ENCODE measurements around the gene MLF2. TPM values are rescaled to one million over a fixed set of nuclear protein-coding genes. Genes with fewer than 3 reads are reported as not detected.

Gene MLF2
- total and polyA plus RNA-seq, 2 of the 13 experiments (the other 11 are each of a cell fraction or from before 2014, with no cell fraction given): 88.1 to 167 TPM

DNA sequence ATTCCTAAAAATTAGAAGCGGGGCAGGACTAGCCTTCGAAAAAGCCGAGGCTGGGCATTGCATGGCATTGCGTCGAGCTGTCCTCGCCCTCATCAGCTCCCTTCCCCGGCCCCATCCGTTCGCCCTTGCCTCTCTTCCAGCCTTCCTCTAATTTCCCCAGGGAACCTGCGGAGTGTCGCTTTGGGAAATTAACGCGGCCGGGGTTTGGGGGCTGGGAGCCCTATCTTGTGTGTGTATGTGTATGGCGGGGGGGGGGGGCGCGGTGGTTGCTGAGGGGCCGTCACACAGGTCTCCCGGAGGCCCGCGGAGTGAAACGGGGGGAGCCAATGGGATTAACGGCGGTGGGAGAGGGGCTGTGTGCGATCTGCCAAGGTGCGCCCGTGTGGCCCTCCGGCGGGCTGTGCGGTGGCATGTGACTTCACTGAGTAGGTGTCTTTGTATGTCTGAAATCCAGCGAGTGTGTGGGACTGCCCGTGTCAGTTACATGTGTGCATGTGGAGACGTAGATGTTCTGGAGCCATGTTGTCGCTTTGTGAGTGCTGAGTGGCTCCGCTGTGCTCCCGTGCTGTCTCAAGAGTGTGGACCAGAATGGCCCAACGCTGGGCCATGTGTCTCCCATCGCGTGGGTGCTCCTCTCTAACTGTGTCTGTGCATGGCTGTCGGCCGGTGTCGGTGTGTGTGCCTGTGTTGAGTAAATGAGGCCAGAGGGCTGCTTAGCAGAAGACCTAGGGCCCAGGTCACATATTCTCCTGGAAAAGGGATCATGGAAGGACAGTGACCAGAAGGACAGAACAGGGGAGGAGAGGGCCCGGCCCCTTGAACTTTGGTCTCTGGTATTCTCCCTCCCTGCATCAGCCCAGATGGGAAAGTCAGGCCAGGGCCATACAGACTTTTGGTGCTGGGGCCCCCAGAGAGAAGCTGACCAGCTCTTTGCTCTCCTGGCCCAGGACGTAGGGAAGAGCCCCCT, 14.7 kb upstream of the MLF2 start (continued):
- TF ChIP-seq TAF1 (CRISPR knock-in tag; IDR thresholded peaks at IDR 0.05): peak; percentile 45; the same call in 1 of the 2 replicates
- 0 out of 2 replicates have a peak, but pooled peaks have one; percentile 15 for TF ChIP-seq ZKSCAN1 (IDR thresholded peaks at IDR 0.05; ENCODE audit: low read length)
- TF ChIP-seq ZKSCAN5 (CRISPR knock-in tag; IDR thresholded peaks at IDR 0.05): 0 out of 2 replicates have a peak, but pooled peaks have one; percentile 20
- TF ChIP-seq ZNF331 (CRISPR knock-in tag; IDR thresholded peaks at IDR 0.05): no peak; the same call in 1 of the 2 replicates
- no peak; the same call in 1 of the 2 replicates for TF ChIP-seq ZSCAN9 (CRISPR knock-in tag; IDR thresholded peaks at IDR 0.05; ENCODE audit: borderline replicate concordance)
- no peak for TF ChIP-seq GPN1 (CRISPR knock-in tag; IDR thresholded peaks at IDR 0.05; ENCODE audit: borderline replicate concordance)
- TF ChIP-seq ZNF33B (CRISPR knock-in tag; IDR thresholded peaks at IDR 0.05): no peak
- peak; percentile 3 for TF ChIP-seq RBM39 (IDR thresholded peaks at IDR 0.05; ENCODE audit: low read depth, low read length, poor library complexity, severe bottlenecking)
- TF ChIP-seq HOXA3 (CRISPR knock-in tag; IDR thresholded peaks at IDR 0.05): peak; percentile 66; the same call in 1 of the 2 replicates
- TF ChIP-seq ZNF205 (CRISPR knock-in tag; IDR thresholded peaks at IDR 0.05): no peak
- no peak; the same call in 1 of the 2 replicates for TF ChIP-seq SAFB2 (CRISPR knock-in tag; IDR thresholded peaks at IDR 0.05; ENCODE audit: borderline replicate concordance, low read depth)
- no peak for TF ChIP-seq ZNF577 (CRISPR knock-in tag; IDR thresholded peaks at IDR 0.05; ENCODE audit: borderline replicate concordance, low read depth)
- no peak for TF ChIP-seq ZNF841 (CRISPR knock-in tag; IDR thresholded peaks at IDR 0.05; ENCODE audit: borderline replicate concordance)
- no peak for TF ChIP-seq ZNF256 (CRISPR knock-in tag; conservative IDR thresholded peaks at IDR 0.05)
- TF ChIP-seq WIZ (CRISPR knock-in tag; IDR thresholded peaks at IDR 0.05): peak; percentile 64; the same call in 1 of the 2 replicates
- 0 out of 2 replicates have a peak, but pooled peaks have one; percentile 49 for TF ChIP-seq EED (CRISPR knock-in tag; IDR thresholded peaks at IDR 0.05)
- no peak for TF ChIP-seq JUN (CRISPR knock-in tag; IDR thresholded peaks at IDR 0.05)
- TF ChIP-seq, protein P1, sequence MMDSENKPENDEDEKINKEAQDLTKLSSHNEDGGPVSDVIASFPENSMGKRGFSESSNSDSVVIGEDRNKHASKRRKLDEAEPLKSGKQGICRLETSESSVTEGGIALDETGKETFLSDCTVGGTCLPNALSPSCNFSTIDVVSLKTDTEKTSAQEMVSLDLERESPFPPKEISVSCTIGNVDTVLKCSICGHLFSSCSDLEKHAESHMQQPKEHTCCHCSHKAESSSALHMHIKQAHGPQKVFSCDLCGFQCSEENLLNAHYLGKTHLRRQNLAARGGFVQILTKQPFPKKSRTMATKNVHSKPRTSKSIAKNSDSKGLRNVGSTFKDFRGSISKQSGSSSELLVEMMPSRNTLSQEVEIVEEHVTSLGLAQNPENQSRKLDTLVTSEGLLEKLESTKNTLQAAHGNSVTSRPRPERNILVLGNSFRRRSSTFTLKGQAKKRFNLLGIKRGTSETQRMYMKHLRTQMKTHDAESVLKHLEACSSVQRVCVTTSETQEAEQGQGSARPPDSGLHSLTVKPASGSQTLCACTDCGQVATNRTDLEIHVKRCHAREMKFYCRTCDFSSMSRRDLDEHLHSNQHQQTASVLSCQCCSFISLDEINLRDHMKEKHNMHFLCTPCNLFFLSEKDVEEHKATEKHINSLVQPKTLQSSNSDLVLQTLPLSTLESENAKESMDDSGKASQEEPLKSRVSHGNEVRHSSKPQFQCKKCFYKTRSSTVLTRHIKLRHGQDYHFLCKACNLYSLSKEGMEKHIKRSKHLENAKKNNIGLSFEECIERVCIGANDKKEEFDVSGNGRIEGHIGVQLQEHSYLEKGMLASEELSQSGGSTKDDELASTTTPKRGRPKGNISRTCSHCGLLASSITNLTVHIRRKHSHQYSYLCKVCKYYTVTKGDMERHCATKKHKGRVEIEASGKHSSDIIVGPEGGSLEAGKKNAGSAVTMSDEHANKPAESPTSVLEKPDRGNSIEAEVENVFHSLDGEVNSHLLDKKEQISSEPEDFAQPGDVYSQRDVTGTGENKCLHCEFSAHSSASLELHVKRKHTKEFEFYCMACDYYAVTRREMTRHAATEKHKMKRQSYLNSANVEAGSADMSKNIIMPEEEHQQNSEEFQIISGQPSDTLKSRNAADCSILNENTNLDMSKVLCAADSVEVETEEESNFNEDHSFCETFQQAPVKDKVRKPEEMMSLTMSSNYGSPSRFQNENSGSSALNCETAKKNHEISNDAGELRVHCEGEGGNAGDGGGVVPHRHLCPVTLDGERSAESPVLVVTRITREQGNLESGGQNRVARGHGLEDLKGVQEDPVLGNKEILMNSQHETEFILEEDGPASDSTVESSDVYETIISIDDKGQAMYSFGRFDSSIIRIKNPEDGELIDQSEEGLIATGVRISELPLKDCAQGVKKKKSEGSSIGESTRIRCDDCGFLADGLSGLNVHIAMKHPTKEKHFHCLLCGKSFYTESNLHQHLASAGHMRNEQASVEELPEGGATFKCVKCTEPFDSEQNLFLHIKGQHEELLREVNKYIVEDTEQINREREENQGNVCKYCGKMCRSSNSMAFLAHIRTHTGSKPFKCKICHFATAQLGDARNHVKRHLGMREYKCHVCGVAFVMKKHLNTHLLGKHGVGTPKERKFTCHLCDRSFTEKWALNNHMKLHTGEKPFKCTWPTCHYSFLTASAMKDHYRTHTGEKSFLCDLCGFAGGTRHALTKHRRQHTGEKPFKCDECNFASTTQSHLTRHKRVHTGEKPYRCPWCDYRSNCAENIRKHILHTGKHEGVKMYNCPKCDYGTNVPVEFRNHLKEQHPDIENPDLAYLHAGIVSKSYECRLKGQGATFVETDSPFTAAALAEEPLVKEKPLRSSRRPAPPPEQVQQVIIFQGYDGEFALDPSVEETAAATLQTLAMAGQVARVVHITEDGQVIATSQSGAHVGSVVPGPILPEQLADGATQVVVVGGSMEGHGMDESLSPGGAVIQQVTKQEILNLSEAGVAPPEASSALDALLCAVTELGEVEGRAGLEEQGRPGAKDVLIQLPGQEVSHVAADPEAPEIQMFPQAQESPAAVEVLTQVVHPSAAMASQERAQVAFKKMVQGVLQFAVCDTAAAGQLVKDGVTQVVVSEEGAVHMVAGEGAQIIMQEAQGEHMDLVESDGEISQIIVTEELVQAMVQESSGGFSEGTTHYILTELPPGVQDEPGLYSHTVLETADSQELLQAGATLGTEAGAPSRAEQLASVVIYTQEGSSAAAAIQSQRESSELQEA (CRISPR knock-in tag; IDR thresholded peaks at IDR 0.05; ENCODE audit: not compliant biosample characterization): no peak
- TF ChIP-seq RORA (CRISPR knock-in tag; IDR thresholded peaks at IDR 0.05): no peak
- TF ChIP-seq SNAI1 (CRISPR knock-in tag; IDR thresholded peaks at IDR 0.05; ENCODE audit: borderline replicate concordance): peak; percentile 70; the same call in 1 of the 2 replicates
- TF ChIP-seq GTF2F1 (IDR thresholded peaks at IDR 0.05; ENCODE audit: low read length): no peak
- no peak for TF ChIP-seq CREBL2 (CRISPR knock-in tag; IDR thresholded peaks at IDR 0.05; ENCODE audit: borderline replicate concordance)
